WTC11 (cell line): ENCODE data around the gene CIC. TPM values are rescaled to one million over a fixed set of nuclear protein-coding genes. Genes with fewer than 3 reads are reported as not detected.
A peak's percentile ranks its signal among the peaks of the same experiment; 100 is the strongest.

Experiments used
- ATAC-seq: fragments of 200-7000 bp; cut with Tn5 transposase; 2 replicates; pipeline ENCODE4 v1.10.0; 2021; ENCODE audit warnings: mild to moderate bottlenecking, moderate library complexity
- CTCF ChIA-PET: fragments of 300-600 bp; sonication (Branson Sonifier 250); formaldehyde crosslinking; loops from one replicate; lab custom pipeline; 2021; ENCODE audit warnings: antibody characterized with exemption; lab: Charles Lee
- POLR2A ChIA-PET: fragments of 350-600 bp; sonication (Branson Sonifier 250); formaldehyde crosslinking; loops from one replicate; lab custom pipeline; 2021; ENCODE audit warnings: antibody characterized with exemption; lab: Charles Lee
- DNase-seq: peaks from one replicate; pipeline ENCODE4 v3.0.0; 2021; ENCODE audit warnings: low spot score
- H3K27ac Mint-ChIP-seq: 2 replicates; pipeline ENCODE4 v1.8.0; 2021; ENCODE audit warnings: mixed read lengths
- H3K27me3 Mint-ChIP-seq: 2 replicates; pipeline ENCODE4 v1.8.0; 2021; ENCODE audit warnings: low read depth, mild to moderate bottlenecking, moderate library complexity, mixed read lengths
- H3K36me3 Mint-ChIP-seq: 2 replicates; pipeline ENCODE4 v1.8.0; 2021; ENCODE audit warnings: mixed read lengths
- H3K4me1 Mint-ChIP-seq: 2 replicates; pipeline ENCODE4 v1.8.0; 2022; ENCODE audit warnings: mixed read lengths
- H3K4me3 Mint-ChIP-seq: 2 replicates; pipeline ENCODE4 v1.8.0; 2021; ENCODE audit warnings: mild to moderate bottlenecking, moderate library complexity, mixed read lengths
- H3K9me3 Mint-ChIP-seq: 2 replicates; pipeline ENCODE4 v1.8.0; 2021; ENCODE audit warnings: mixed read lengths
- CBFB ChIP-seq: sonication (generic); formaldehyde crosslinking; IDR thresholded peaks from 2 replicates; pipeline ENCODE4 v1.8.1; 2022; ENCODE audit warnings: mild to moderate bottlenecking, low read depth, missing genetic modification reagents
- CREM ChIP-seq: sonication (generic); formaldehyde crosslinking; IDR thresholded peaks from 2 replicates; pipeline ENCODE4 v1.8.1; 2022; ENCODE audit warnings: mild to moderate bottlenecking, missing genetic modification reagents, moderate library complexity
- EMX1 ChIP-seq: fragments of 250-450 bp; sonication (Bioruptor Pico); IDR thresholded peaks from 2 replicates; pipeline ENCODE4 v1.8.0; 2021; ENCODE audit warnings: mild to moderate bottlenecking
- ETV6 ChIP-seq: sonication (generic); formaldehyde crosslinking; IDR thresholded peaks from 2 replicates; pipeline ENCODE4 v1.8.1; 2022; ENCODE audit warnings: mild to moderate bottlenecking, missing genetic modification reagents
- FOXJ3 ChIP-seq: sonication (generic); formaldehyde crosslinking; IDR thresholded peaks from 2 replicates; pipeline ENCODE4 v1.9.0; 2021; ENCODE audit warnings: missing genetic modification reagents, mild to moderate bottlenecking, borderline replicate concordance
- NFYB ChIP-seq: sonication (generic); formaldehyde crosslinking; conservative IDR thresholded peaks from 2 replicates; pipeline ENCODE4 v1.8.0; 2022; ENCODE audit warnings: low read depth, missing genetic modification reagents
- OVOL2 ChIP-seq: fragments of 250-450 bp; sonication (Bioruptor Pico); IDR thresholded peaks from 2 replicates; pipeline ENCODE4 v1.9.0; 2021; ENCODE audit warnings: mild to moderate bottlenecking, borderline replicate concordance
- RORB ChIP-seq: fragments of 250-450 bp; sonication (Bioruptor Pico); IDR thresholded peaks from 2 replicates; pipeline ENCODE4 v1.9.0; 2021; ENCODE audit warnings: mild to moderate bottlenecking
- SP1 ChIP-seq: sonication (generic); formaldehyde crosslinking; conservative IDR thresholded peaks from 2 replicates; pipeline ENCODE4 v1.8.1; 2022; ENCODE audit warnings: missing genetic modification reagents
- TCF7 ChIP-seq: sonication (generic); formaldehyde crosslinking; IDR thresholded peaks from 2 replicates; pipeline ENCODE4 v1.8.0; 2022; ENCODE audit warnings: mild to moderate bottlenecking, low read depth, missing genetic modification reagents, moderate library complexity
- ZBTB21 ChIP-seq: sonication (generic); formaldehyde crosslinking; IDR thresholded peaks from 2 replicates; pipeline ENCODE4 v1.8.1; 2023; ENCODE audit warnings: mild to moderate bottlenecking, missing genetic modification reagents, borderline replicate concordance
- ZNF121 ChIP-seq: sonication (generic); formaldehyde crosslinking; IDR thresholded peaks from 2 replicates; pipeline ENCODE4 v1.8.0; 2023; ENCODE audit warnings: missing genetic modification reagents
- ZNF232 ChIP-seq: sonication (generic); formaldehyde crosslinking; IDR thresholded peaks from 2 replicates; pipeline ENCODE4 v1.8.0; 2022; ENCODE audit warnings: mild to moderate bottlenecking, missing genetic modification reagents
- ZNF263 ChIP-seq: sonication (generic); formaldehyde crosslinking; IDR thresholded peaks from 2 replicates; pipeline ENCODE4 v1.8.1; 2022; ENCODE audit warnings: low read depth, mild to moderate bottlenecking, moderate library complexity, missing genetic modification reagents
- total RNA-seq: library from RNA; stranded (reverse); gene quantifications from 3 replicates; pipeline ENCODE4 v1.2.3, GENCODE V29; 2021
- TF ChIP-seq, protein P1 (sequence below): fragments of 250-450 bp; sonication (Bioruptor Pico); IDR thresholded peaks from 2 replicates; pipeline ENCODE4 v2.1.2; 2022; ENCODE audit warnings: mild to moderate bottlenecking, moderate library complexity
- TF ChIP-seq, protein P2 (sequence below): sonication (generic); formaldehyde crosslinking; IDR thresholded peaks from 2 replicates; pipeline ENCODE4 v1.8.0; 2023; ENCODE audit warnings: missing genetic modification reagents
- TF ChIP-seq, protein P3 (sequence below): sonication (generic); formaldehyde crosslinking; IDR thresholded peaks from 2 replicates; pipeline ENCODE4 v1.8.1; 2023; ENCODE audit warnings: mild to moderate bottlenecking, missing genetic modification reagents, moderate library complexity
- TF ChIP-seq, protein P4 (sequence below): sonication (generic); formaldehyde crosslinking; IDR thresholded peaks from 2 replicates; pipeline ENCODE4 v1.8.0; 2023; ENCODE audit warnings: missing genetic modification reagents, mild to moderate bottlenecking, borderline replicate concordance
- TF ChIP-seq, protein P5 (sequence below): fragments of 250-450 bp; sonication (Bioruptor Pico); IDR thresholded peaks from 2 replicates; pipeline ENCODE4 v1.9.0; 2021; ENCODE audit warnings: mild to moderate bottlenecking

CIC gene
- total RNA-seq, 1 experiment from 2014 or later, result 55.8 TPM

DNA sequence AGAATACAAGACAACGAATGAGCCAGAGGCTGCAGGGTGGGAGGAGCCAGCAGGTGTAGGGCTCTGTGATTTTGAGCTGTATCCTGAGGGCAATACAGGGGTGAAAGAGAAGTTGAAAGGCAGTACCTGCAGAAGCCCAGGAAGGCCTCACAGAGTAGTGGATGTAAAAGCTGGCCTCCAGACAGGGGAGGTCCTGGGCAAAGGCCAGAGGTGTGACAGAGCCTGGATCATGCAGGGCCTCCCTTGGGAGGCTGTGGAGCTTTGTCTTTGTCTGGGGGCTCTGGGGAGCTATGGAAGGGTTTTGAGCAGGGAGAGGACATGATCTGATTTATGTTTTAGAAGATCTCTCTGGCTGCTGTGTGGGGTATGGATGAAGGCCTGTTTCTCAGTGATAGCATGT lies 59.1 kb downstream of the CIC start:
- CTCF ChIA-PET, result interaction anchor here (0.6 to 2.0 kb wide), 2 partner anchors 15 to 48 kb away, joined by 4 to 12 read pairs; no protein-coding TSS in a partner anchor
- no peaks in the 10 kb centered on the region for H3K9me3 Mint-ChIP-seq
- peaks cover 27% of the 10 kb centered on the region for H3K4me1 Mint-ChIP-seq
- H3K4me3 Mint-ChIP-seq, result no peak overlapping the region
- peak overlapping the region; percentile 18; the same call in 1 of the 2 replicates for H3K27ac Mint-ChIP-seq
- peaks cover 11% of the 10 kb centered on the region for H3K27me3 Mint-ChIP-seq
- no peak for ATAC-seq
- H3K36me3 Mint-ChIP-seq, result no peaks in the 10 kb centered on the region
- no peak for TF ChIP-seq TCF7
- TF ChIP-seq, protein P1, sequence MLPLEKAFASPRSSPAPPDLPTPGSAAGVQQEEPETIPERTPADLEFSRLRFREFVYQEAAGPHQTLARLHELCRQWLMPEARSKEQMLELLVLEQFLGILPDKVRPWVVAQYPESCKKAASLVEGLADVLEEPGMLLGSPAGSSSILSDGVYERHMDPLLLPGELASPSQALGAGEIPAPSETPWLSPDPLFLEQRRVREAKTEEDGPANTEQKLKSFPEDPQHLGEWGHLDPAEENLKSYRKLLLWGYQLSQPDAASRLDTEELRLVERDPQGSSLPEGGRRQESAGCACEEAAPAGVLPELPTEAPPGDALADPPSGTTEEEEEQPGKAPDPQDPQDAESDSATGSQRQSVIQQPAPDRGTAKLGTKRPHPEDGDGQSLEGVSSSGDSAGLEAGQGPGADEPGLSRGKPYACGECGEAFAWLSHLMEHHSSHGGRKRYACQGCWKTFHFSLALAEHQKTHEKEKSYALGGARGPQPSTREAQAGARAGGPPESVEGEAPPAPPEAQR (CRISPR knock-in tag), result no peak
- POLR2A ChIA-PET, result no interaction called here
- DNase-seq, result no peak

DNA sequence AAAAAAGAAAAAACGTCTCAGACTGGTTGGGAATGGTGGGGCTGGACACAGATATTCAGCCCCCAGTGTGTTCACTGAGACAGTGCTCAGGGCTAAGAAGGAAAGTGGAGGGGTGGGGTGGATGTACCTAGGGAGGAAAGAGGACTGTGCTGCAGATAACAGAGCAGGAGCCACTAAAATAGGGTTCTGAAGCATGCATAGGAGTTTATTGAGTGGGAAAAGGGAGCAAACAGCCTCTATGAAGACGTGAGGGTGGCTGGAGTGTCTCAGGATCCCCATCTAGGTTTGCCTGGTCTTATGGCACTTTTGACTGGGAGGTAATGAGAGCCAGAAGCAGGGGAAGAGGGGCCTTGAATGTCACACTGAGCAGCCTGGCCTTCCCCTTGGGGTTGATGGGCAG lies 59.8 kb downstream of the CIC start:
- peaks cover 27% of the 10 kb centered on the region for H3K4me1 Mint-ChIP-seq
- no peaks in the 10 kb centered on the region for H3K9me3 Mint-ChIP-seq
- TF ChIP-seq RORB (CRISPR knock-in tag) (no peak), ZNF263 (no peak), SP1 (CRISPR knock-in tag) (no peak), ZBTB21 (no peak), CREM (no peak), OVOL2 (CRISPR knock-in tag) (no peak), FOXJ3 (CRISPR knock-in tag) (no peak), ETV6 (CRISPR knock-in tag) (no peak), NFYB (CRISPR knock-in tag) (no peak), EMX1 (CRISPR knock-in tag) (no peak), CBFB (CRISPR knock-in tag) (no peak), ZNF232 (CRISPR knock-in tag) (no peak), ZNF121 (CRISPR knock-in tag) (no peak)
- TF ChIP-seq, protein P2, sequence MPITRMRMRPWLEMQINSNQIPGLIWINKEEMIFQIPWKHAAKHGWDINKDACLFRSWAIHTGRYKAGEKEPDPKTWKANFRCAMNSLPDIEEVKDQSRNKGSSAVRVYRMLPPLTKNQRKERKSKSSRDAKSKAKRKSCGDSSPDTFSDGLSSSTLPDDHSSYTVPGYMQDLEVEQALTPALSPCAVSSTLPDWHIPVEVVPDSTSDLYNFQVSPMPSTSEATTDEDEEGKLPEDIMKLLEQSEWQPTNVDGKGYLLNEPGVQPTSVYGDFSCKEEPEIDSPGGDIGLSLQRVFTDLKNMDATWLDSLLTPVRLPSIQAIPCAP (CRISPR knock-in tag), result no peak
- TF ChIP-seq, protein P3, sequence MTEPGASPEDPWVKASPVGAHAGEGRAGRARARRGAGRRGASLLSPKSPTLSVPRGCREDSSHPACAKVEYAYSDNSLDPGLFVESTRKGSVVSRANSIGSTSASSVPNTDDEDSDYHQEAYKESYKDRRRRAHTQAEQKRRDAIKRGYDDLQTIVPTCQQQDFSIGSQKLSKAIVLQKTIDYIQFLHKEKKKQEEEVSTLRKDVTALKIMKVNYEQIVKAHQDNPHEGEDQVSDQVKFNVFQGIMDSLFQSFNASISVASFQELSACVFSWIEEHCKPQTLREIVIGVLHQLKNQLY (CRISPR knock-in tag), result no peak
- TF ChIP-seq, protein P4, sequence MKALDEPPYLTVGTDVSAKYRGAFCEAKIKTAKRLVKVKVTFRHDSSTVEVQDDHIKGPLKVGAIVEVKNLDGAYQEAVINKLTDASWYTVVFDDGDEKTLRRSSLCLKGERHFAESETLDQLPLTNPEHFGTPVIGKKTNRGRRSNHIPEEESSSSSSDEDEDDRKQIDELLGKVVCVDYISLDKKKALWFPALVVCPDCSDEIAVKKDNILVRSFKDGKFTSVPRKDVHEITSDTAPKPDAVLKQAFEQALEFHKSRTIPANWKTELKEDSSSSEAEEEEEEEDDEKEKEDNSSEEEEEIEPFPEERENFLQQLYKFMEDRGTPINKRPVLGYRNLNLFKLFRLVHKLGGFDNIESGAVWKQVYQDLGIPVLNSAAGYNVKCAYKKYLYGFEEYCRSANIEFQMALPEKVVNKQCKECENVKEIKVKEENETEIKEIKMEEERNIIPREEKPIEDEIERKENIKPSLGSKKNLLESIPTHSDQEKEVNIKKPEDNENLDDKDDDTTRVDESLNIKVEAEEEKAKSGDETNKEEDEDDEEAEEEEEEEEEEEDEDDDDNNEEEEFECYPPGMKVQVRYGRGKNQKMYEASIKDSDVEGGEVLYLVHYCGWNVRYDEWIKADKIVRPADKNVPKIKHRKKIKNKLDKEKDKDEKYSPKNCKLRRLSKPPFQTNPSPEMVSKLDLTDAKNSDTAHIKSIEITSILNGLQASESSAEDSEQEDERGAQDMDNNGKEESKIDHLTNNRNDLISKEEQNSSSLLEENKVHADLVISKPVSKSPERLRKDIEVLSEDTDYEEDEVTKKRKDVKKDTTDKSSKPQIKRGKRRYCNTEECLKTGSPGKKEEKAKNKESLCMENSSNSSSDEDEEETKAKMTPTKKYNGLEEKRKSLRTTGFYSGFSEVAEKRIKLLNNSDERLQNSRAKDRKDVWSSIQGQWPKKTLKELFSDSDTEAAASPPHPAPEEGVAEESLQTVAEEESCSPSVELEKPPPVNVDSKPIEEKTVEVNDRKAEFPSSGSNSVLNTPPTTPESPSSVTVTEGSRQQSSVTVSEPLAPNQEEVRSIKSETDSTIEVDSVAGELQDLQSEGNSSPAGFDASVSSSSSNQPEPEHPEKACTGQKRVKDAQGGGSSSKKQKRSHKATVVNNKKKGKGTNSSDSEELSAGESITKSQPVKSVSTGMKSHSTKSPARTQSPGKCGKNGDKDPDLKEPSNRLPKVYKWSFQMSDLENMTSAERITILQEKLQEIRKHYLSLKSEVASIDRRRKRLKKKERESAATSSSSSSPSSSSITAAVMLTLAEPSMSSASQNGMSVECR (CRISPR knock-in tag), result no peak
- TF ChIP-seq, protein P5, sequence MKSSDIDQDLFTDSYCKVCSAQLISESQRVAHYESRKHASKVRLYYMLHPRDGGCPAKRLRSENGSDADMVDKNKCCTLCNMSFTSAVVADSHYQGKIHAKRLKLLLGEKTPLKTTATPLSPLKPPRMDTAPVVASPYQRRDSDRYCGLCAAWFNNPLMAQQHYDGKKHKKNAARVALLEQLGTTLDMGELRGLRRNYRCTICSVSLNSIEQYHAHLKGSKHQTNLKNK (CRISPR knock-in tag), result no peak
- H3K4me3 Mint-ChIP-seq, result no peak overlapping the region
- ATAC-seq (no peak), DNase-seq (no peak)
- CTCF ChIA-PET, result interaction anchor here (2.0 to 4.6 kb wide), 2 partner anchors 14 kb away, joined by 12 to 30 read pairs; no protein-coding TSS in a partner anchor
- POLR2A ChIA-PET, result no interaction called here
- no peak overlapping the region for H3K27ac Mint-ChIP-seq
- peaks cover 6% of the 10 kb centered on the region for H3K27me3 Mint-ChIP-seq
- no peaks in the 10 kb centered on the region for H3K36me3 Mint-ChIP-seq
